ENCODE measurements around the gene GPR176.

GRCh38 chr15:39820050-39820602 lies 99.9 kb downstream of the GPR176 start:
- no peak for TF ChIP-seq EZH2phosphoT487 (IDR thresholded peaks at IDR 0.05; ENCODE audit: borderline replicate concordance, low read depth, low read length)
- no peak for TF ChIP-seq CTCF (conservative IDR thresholded peaks at IDR 0.05; ENCODE audit: low read length)

Data from OCI-LY7 (cell line).